Measurements from ENCODE around the gene BHLHE23.

BHLHE23 gene

DNA sequence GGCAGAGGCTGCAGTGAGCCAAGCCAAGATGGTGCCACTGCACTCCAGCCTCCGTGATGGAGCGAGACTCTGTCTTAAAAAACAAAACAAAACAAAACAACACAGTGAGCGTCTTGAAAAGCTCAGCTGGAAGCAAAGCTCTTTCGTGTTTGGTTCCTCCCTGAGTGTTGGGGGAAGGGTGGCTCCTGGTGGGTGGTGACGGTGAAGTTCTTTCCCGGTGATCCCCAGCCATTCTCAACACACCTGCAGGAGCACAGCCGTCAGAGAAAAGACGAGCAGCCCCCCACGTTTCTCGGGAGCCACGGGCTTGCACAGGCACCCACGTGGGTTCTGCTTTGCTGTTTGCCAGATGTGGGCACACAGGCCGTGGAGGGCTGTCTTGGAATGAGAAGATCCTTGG is 3.2 kb downstream of the BHLHE23 start:
- H3K27ac ChIP-seq (ENCODE audit: low read length) = no peak overlapping the region
- no peaks in the 10 kb centered on the region for H3K9me3 ChIP-seq (ENCODE audit: control insufficient read depth in 1 of 2, low read length in 2 of 2)
- peaks cover 0 to 27% of the 10 kb centered on the region in 2 donors for H3K4me1 ChIP-seq (ENCODE audit: control insufficient read depth in 1 of 2, insufficient read depth in 2 of 2, low read length in 2 of 2)
- no peaks in the 10 kb centered on the region for H3K36me3 ChIP-seq (ENCODE audit: control insufficient read depth in 1 of 2, insufficient read depth in 2 of 2, low read length in 2 of 2)
- H3K4me3 ChIP-seq (ENCODE audit: low read depth in 1 of 2, low read length in 2 of 2) = no peak overlapping the region
- H3K27me3 ChIP-seq (ENCODE audit: low read depth, low read length) = peaks cover 47% of the 10 kb centered on the region

DNA sequence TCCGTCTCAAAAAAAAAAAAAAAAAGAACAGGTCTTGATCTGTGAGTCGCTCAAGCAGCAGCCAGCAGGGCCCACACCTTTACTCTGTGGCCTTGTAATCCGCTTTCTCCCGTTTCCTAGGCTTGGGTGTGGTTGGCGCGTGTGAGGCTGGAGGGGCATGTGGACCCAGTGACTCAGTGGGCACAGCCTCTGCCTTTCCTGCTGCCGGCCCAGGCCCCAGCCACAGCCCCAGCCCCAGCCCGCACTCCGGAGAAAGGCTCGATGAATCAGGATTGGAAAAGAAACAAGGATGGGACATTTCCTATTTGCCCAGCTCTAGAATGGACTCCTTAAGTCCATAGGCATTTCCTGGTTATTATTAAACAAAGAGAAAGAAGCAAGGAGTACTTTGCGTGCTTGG is 4.3 kb downstream of the BHLHE23 start:
- no peak overlapping the region for H3K4me3 ChIP-seq (ENCODE audit: low read depth in 1 of 2, low read length in 2 of 2)
- peaks cover 0 to 21% of the 10 kb centered on the region in 2 donors for H3K4me1 ChIP-seq (ENCODE audit: control insufficient read depth in 1 of 2, insufficient read depth in 2 of 2, low read length in 2 of 2)
- H3K9me3 ChIP-seq (ENCODE audit: control insufficient read depth in 1 of 2, low read length in 2 of 2) = no peaks in the 10 kb centered on the region
- peaks cover 46% of the 10 kb centered on the region for H3K27me3 ChIP-seq (ENCODE audit: low read depth, low read length)
- H3K27ac ChIP-seq (ENCODE audit: low read length) = no peak overlapping the region
- H3K36me3 ChIP-seq (ENCODE audit: control insufficient read depth in 1 of 2, insufficient read depth in 2 of 2, low read length in 2 of 2) = no peaks in the 10 kb centered on the region

DNA sequence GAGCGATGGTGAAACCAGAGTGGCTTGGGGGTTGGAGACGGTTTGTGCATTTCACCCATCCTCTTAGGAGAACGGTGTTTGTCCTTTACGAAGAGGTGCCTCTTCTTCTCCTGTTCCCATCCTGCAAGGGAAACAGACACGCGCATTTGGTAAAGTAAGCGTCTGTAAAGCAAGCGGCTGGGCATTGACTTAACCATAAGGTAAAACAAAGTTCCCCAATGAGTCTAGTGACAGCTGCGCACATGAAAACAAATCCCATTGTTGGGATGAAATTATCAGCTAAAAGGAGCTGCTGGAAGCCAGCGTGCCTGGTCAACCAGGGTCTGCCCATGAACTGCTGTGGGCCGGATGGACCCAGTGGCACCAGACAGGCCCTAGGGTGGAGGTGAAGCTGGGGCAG is 5.8 kb downstream of the BHLHE23 start:
- Histone ChIP-seq H3K36me3 (ENCODE audit: control insufficient read depth in 1 of 2, insufficient read depth in 2 of 2, low read length in 2 of 2) (no peaks in the 10 kb centered on the region), H3K4me3 (ENCODE audit: low read depth in 1 of 2, low read length in 2 of 2) (no peak overlapping the region), H3K4me1 (ENCODE audit: control insufficient read depth in 1 of 2, insufficient read depth in 2 of 2, low read length in 2 of 2) (peaks cover 0 to 9% of the 10 kb centered on the region in 2 donors), H3K9me3 (ENCODE audit: control insufficient read depth in 1 of 2, low read length in 2 of 2) (no peaks in the 10 kb centered on the region), H3K27me3 (ENCODE audit: low read depth, low read length) (peaks cover 39% of the 10 kb centered on the region), H3K27ac (ENCODE audit: low read length) (no peak overlapping the region)

DNA sequence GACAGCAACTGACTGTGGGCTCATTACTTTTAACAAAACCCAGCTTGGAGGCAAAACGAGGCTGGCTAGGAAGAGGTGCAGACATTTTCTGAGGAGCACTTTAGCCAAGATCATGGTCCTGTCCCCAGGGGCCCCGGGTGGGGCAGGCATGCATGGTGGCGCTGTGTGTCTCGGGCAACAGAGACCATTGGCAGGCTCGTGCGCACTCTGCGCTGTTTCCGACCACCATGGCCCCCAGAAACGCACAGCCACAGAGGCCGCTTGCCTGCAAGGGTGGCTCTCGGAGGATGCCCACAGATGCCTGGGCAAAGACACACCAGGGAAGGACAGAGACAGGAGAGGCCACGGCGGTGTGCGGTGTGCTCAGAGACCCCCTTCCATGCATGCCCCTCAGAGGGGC is 6.7 kb downstream of the BHLHE23 start:
- Histone ChIP-seq H3K9me3 (ENCODE audit: control insufficient read depth in 1 of 2, low read length in 2 of 2) (no peaks in the 10 kb centered on the region), H3K27me3 (ENCODE audit: low read depth, low read length) (peaks cover 32% of the 10 kb centered on the region), H3K36me3 (ENCODE audit: control insufficient read depth in 1 of 2, insufficient read depth in 2 of 2, low read length in 2 of 2) (no peaks in the 10 kb centered on the region), H3K4me3 (ENCODE audit: low read depth in 1 of 2, low read length in 2 of 2) (no peak overlapping the region), H3K4me1 (ENCODE audit: control insufficient read depth in 1 of 2, insufficient read depth in 2 of 2, low read length in 2 of 2) (peaks cover 0 to 5% of the 10 kb centered on the region in 2 donors), H3K27ac (ENCODE audit: low read length) (no peak overlapping the region)

DNA sequence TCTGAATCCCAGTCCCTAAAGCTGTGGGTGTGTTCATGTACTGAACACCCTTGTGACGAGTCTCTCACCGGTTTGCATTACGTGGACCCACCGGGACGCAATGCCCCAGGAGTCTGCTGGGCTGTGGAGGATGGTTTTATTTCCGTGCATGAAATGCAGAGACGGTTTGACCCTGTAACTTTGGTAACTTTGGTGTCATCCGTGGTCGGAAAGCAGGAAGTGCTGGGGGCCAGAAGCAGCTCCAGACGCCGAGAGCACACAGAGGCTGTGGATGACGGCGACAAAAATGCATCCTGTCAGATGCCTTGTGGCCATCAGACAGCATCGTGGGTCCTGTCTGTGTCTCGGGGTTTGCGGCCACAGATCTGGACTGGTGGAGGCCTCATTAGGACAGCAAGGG is 7.2 kb downstream of the BHLHE23 start:
- Histone ChIP-seq H3K9me3 (ENCODE audit: control insufficient read depth in 1 of 2, low read length in 2 of 2) (no peaks in the 10 kb centered on the region), H3K4me3 (ENCODE audit: low read depth in 1 of 2, low read length in 2 of 2) (no peak overlapping the region), H3K4me1 (ENCODE audit: control insufficient read depth in 1 of 2, insufficient read depth in 2 of 2, low read length in 2 of 2) (peaks cover 0 to under 1% of the 10 kb centered on the region in 2 donors), H3K27ac (ENCODE audit: low read length) (no peak overlapping the region), H3K27me3 (ENCODE audit: low read depth, low read length) (peaks cover 27% of the 10 kb centered on the region), H3K36me3 (ENCODE audit: control insufficient read depth in 1 of 2, insufficient read depth in 2 of 2, low read length in 2 of 2) (no peaks in the 10 kb centered on the region)

GRCh38 chr20:62998449-62998848 is 8.3 kb downstream of the BHLHE23 start:
- Histone ChIP-seq H3K27me3 (ENCODE audit: low read depth, low read length) (peaks cover 19% of the 10 kb centered on the region), H3K36me3 (ENCODE audit: control insufficient read depth in 1 of 2, insufficient read depth in 2 of 2, low read length in 2 of 2) (no peaks in the 10 kb centered on the region), H3K4me1 (ENCODE audit: control insufficient read depth in 1 of 2, insufficient read depth in 2 of 2, low read length in 2 of 2) (no peaks in the 10 kb centered on the region), H3K27ac (ENCODE audit: low read length) (no peak overlapping the region), H3K4me3 (ENCODE audit: low read depth in 1 of 2, low read length in 2 of 2) (no peak overlapping the region), H3K9me3 (ENCODE audit: control insufficient read depth in 1 of 2, low read length in 2 of 2) (no peaks in the 10 kb centered on the region)

GRCh38 chr20:62997417-62998035 is 9.2 kb downstream of the BHLHE23 start:
- Histone ChIP-seq H3K9me3 (ENCODE audit: control insufficient read depth in 1 of 2, low read length in 2 of 2) (no peaks in the 10 kb centered on the region), H3K4me3 (ENCODE audit: low read depth in 1 of 2, low read length in 2 of 2) (no peak overlapping the region), H3K4me1 (ENCODE audit: control insufficient read depth in 1 of 2, insufficient read depth in 2 of 2, low read length in 2 of 2) (no peaks in the 10 kb centered on the region), H3K27ac (ENCODE audit: low read length) (no peak overlapping the region), H3K27me3 (ENCODE audit: low read depth, low read length) (peaks cover 15% of the 10 kb centered on the region), H3K36me3 (ENCODE audit: control insufficient read depth in 1 of 2, insufficient read depth in 2 of 2, low read length in 2 of 2) (no peaks in the 10 kb centered on the region)

GRCh38 chr20:62996596-62996982 is 10.2 kb downstream of the BHLHE23 start:
- Histone ChIP-seq H3K27me3 (ENCODE audit: low read depth, low read length) (peaks cover 19% of the 10 kb centered on the region), H3K36me3 (ENCODE audit: control insufficient read depth in 1 of 2, insufficient read depth in 2 of 2, low read length in 2 of 2) (no peaks in the 10 kb centered on the region), H3K4me1 (ENCODE audit: control insufficient read depth in 1 of 2, insufficient read depth in 2 of 2, low read length in 2 of 2) (no peaks in the 10 kb centered on the region), H3K27ac (ENCODE audit: low read length) (no peak overlapping the region), H3K9me3 (ENCODE audit: control insufficient read depth in 1 of 2, low read length in 2 of 2) (no peaks in the 10 kb centered on the region), H3K4me3 (ENCODE audit: low read depth in 1 of 2, low read length in 2 of 2) (no peak overlapping the region)

DNA sequence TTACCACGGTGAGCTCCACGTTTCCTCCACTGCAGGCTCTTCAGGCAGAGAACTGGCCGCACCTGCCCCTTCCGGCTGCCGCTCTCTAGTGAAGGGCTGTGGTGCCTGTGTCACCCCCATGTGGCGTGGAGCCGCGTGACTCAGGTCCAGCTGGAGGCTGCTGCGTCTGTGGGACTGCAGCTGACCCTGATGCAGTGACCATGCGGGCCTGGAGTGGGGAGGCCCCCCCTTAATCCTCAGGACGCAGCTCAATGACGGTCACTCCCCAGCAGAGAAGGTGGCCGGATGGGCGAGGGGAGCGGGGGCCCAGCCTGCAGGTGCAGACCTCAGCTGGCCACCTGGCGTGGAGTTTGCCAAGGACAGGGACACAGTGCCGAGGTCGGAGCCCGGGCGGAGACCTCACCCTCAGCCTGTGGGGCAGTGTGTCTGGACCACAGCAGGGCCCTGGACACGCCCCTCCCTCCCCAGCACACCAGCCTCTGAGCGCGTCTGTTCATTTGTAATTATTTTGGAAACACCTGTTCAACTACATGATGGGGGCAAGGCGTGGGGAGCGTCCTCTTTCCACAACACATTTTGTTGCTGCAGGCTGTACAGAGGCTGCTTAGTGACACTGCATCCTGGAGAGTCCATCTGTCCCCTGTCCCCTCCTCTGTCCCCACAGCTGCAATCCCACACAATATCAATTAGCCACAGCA is 10.7 kb downstream of the BHLHE23 start:
- Histone ChIP-seq H3K4me3 (ENCODE audit: low read depth in 1 of 2, low read length in 2 of 2) (no peak overlapping the region), H3K27me3 (ENCODE audit: low read depth, low read length) (peaks cover 19% of the 10 kb centered on the region), H3K4me1 (ENCODE audit: control insufficient read depth in 1 of 2, insufficient read depth in 2 of 2, low read length in 2 of 2) (no peaks in the 10 kb centered on the region), H3K9me3 (ENCODE audit: control insufficient read depth in 1 of 2, low read length in 2 of 2) (no peaks in the 10 kb centered on the region), H3K27ac (ENCODE audit: low read length) (no peak overlapping the region), H3K36me3 (ENCODE audit: control insufficient read depth in 1 of 2, insufficient read depth in 2 of 2, low read length in 2 of 2) (no peaks in the 10 kb centered on the region)

GRCh38 chr20:62995481-62995880 is 11.3 kb downstream of the BHLHE23 start:
- Histone ChIP-seq H3K27ac (ENCODE audit: low read length) (no peak overlapping the region), H3K9me3 (ENCODE audit: control insufficient read depth in 1 of 2, low read length in 2 of 2) (no peaks in the 10 kb centered on the region), H3K4me3 (ENCODE audit: low read depth in 1 of 2, low read length in 2 of 2) (no peak overlapping the region), H3K4me1 (ENCODE audit: control insufficient read depth in 1 of 2, insufficient read depth in 2 of 2, low read length in 2 of 2) (no peaks in the 10 kb centered on the region), H3K27me3 (ENCODE audit: low read depth, low read length) (peaks cover 19% of the 10 kb centered on the region), H3K36me3 (ENCODE audit: control insufficient read depth in 1 of 2, insufficient read depth in 2 of 2, low read length in 2 of 2) (no peaks in the 10 kb centered on the region)

DNA sequence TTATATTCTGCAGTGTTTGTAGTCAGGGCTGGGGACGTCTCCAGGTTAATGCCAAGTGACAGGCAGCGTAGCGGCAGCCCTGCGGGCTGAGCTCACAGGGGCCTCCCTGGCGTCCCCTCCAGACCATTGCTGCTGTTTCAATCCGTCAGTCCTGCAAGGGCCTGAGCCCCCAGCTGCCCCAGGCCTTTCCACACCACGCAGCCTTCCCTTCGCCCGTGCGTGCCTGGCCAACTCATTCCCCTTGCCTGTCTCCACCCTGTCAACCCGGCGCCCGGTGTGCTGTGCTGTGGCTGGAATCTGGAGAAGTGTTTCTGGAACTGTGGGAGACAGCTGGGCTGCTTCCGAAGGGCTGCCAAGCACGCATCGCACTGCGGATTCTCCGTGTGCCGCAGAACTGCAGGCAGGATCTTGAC is 11.9 kb downstream of the BHLHE23 start:
- Histone ChIP-seq H3K36me3 (ENCODE audit: control insufficient read depth in 1 of 2, insufficient read depth in 2 of 2, low read length in 2 of 2) (no peaks in the 10 kb centered on the region), H3K27me3 (ENCODE audit: low read depth, low read length) (peaks cover 19% of the 10 kb centered on the region), H3K27ac (ENCODE audit: low read length) (no peak overlapping the region), H3K4me1 (ENCODE audit: control insufficient read depth in 1 of 2, insufficient read depth in 2 of 2, low read length in 2 of 2) (no peaks in the 10 kb centered on the region), H3K9me3 (ENCODE audit: control insufficient read depth in 1 of 2, low read length in 2 of 2) (no peaks in the 10 kb centered on the region), H3K4me3 (ENCODE audit: low read depth in 1 of 2, low read length in 2 of 2) (no peak overlapping the region)

Measured in muscle layer of duodenum (tissue), 2 donors.